Neural progenitor cell (in vitro differentiated cells): ENCODE data around the gene SAMD13. TPM values are rescaled to one million over a fixed set of nuclear protein-coding genes. Genes with fewer than 3 reads are reported as not detected.

Experiments
- DNase-seq: peaks from one replicate; pipeline ENCODE4 v3.0.0-alpha.2; 2016; ENCODE audit warnings: low spot score
- H2AFZ ChIP-seq: fragments of 200-600 bp; sonication (generic); replicated peaks from 2 replicates; pipeline ENCODE4 v1.6.1; 2016; ENCODE audit warnings: antibody characterized with exemption
- H3F3A ChIP-seq: fragments of 200-600 bp; sonication (generic); 2 replicates; pipeline ENCODE4 v1.6.1; 2016; ENCODE audit warnings: antibody characterized with exemption, low read depth
- H3K27ac ChIP-seq: fragments of 200-600 bp; sonication (generic); 2 replicates; pipeline ENCODE4 v1.5.1; 2016; ENCODE audit warnings: mild to moderate bottlenecking
- H3K27me3 ChIP-seq: fragments of 200-600 bp; sonication (generic); 2 replicates; pipeline ENCODE4 v1.6.1; 2016; ENCODE audit warnings: mild to moderate bottlenecking, moderate library complexity
- H3K36me3 ChIP-seq: fragments of 200-600 bp; sonication (generic); 2 replicates; pipeline ENCODE4 v1.5.1; 2016
- H3K4me1 ChIP-seq: fragments of 200-600 bp; sonication (generic); 2 replicates; pipeline ENCODE4 v1.6.1; 2016; ENCODE audit warnings: mixed run types
- H3K4me2 ChIP-seq: fragments of 200-600 bp; sonication (generic); 2 replicates; pipeline ENCODE4 v1.6.1; 2016
- H3K4me3 ChIP-seq: fragments of 200-600 bp; sonication (generic); 2 replicates; pipeline ENCODE4 v1.5.1; 2016
- H3K79me2 ChIP-seq: fragments of 200-600 bp; sonication (generic); 2 replicates; pipeline ENCODE4 v1.6.1; 2016; ENCODE audit warnings: low read depth
- H3K9ac ChIP-seq: fragments of 200-600 bp; sonication (generic); 2 replicates; pipeline ENCODE4 v1.6.1; 2016
- H3K9me3 ChIP-seq: fragments of 200-600 bp; sonication (generic); 2 replicates; pipeline ENCODE4 v1.5.1; 2016; ENCODE audit warnings: low read depth
- H4K20me1 ChIP-seq: fragments of 200-600 bp; sonication (generic); 2 replicates; pipeline ENCODE4 v1.6.1; 2016; ENCODE audit warnings: low read depth
- H3K27ac Mint-ChIP-seq: 3 replicates; pipeline ENCODE4 v1.8.0; 2021; ENCODE audit warnings: mixed read lengths
- H3K27me3 Mint-ChIP-seq: 2 replicates; pipeline ENCODE4 v1.8.0; 2022; ENCODE audit warnings: low read depth, mild to moderate bottlenecking, inconsistent platforms, moderate library complexity, mixed read lengths; ENCODE audit not compliant: insufficient read depth
- H3K36me3 Mint-ChIP-seq: 3 replicates; pipeline ENCODE4 v1.8.0; 2021; ENCODE audit warnings: mixed read lengths
- H3K4me1 Mint-ChIP-seq: 3 replicates; pipeline ENCODE4 v1.8.0; 2021; ENCODE audit warnings: mixed read lengths
- H3K4me3 Mint-ChIP-seq: 3 replicates; pipeline ENCODE4 v1.8.0; 2021; ENCODE audit warnings: mild to moderate bottlenecking, moderate library complexity, mixed read lengths
- H3K9me3 Mint-ChIP-seq: 3 replicates; pipeline ENCODE4 v1.8.0; 2020; ENCODE audit warnings: mixed read lengths
- EZH2 ChIP-seq: fragments of 200-600 bp; sonication (generic); IDR thresholded peaks from 2 replicates; pipeline ENCODE4 v1.6.1; 2017; ENCODE audit warnings: antibody characterized with exemption, mild to moderate bottlenecking, moderate library complexity
- EZH2phosphoT487 ChIP-seq: fragments of 200-600 bp; sonication (generic); IDR thresholded peaks from 2 replicates; pipeline ENCODE4 v1.6.1; 2017; ENCODE audit warnings: antibody characterized with exemption
- small RNA-seq: library from RNA; depleted of rRNA; stranded (forward); fragments of <200 nt; gene quantifications from one replicate; pipeline ENCODE3, GENCODE V24; 2015
- total RNA-seq: library from RNA; depleted of rRNA; stranded (reverse); fragments of >200 nt; gene quantifications from 2 replicates; pipeline ENCODE4 v1.2.3, GENCODE V29; 2015; ENCODE audit warnings: low replicate concordance
- TF ChIP-seq, protein P1 (sequence below): fragments of 200-600 bp; sonication (generic); IDR thresholded peaks from 2 replicates; pipeline ENCODE4 v1.5.1; 2017; ENCODE audit warnings: antibody characterized with exemption, mild to moderate bottlenecking

SAMD13 gene
- total RNA-seq, 1 donor from 2014 or later: 5.6 TPM

DNA sequence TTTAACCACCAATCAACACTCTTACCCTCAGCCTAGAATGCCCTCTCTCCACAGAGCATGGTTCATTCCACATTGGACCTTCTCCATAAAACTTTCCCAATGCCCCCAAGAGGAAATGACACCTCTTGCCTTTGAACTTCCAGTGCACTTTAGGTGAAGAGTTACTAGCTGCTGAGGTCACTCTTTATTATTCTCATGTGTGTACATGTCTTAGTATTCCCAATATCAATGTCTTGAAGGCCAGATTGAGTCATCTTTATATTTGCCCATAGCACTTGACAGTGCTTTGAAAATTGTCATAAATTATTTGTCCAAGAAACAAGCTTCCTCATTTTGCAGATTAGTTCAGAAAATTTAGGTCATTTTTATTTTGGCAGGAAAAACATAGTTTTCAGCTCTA, 88.7 kb downstream of the SAMD13 start:
- no peaks in the 10 kb centered on the region for H3K36me3 ChIP-seq

DNA sequence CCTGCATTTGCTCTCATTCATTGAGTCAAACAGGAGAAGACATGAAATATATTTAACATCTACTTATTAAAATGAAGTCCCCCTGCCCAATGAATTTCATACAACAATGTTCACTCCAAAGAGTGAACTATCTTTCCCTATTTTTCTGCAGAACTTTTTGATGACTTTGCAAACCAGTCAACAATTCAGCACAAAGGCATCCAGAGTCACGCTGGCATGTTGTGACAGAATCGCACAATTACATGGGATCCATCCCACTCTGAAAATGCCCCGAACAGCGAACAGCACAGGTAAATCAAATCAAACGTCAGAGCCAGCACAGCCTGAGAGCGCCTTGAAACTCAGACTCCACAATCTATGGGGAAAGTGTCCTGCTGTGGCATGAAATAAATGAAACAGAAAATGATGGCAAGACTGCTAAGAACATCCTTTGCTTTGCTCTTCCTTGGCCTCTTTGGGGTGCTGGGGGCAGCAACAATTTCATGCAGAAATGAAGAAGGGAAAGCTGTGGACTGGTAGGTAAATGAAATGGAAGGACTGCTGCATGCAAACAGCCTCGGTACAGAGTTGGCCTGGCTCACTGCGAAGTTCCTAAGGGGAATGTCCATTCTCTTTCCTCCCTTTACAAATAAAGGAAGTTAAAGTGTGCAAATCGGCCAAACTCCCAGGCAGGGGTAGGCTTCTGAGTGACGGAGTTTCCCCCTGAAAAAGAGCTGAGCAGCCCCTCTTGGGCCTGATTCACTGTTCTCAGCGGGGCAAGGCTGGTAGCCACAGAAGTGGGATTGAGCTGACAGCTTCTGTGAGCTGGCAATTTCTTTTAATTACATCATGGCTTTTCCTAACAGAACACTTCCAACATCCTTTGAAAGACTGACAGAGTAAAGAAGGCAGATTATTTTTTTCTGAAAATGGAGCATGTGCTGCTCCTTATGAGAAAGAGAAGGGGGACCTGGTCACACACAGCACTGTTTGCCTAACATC, 97.0 kb downstream of the SAMD13 start, which contains the start of gene DNASE2B:
Gene DNASE2B (plus strand): TSS at position 310 of the 981 bp plus-strand sequence. CDS start 81 bp downstream, at position 391.
- Histone ChIP-seq H3K36me3 (no peaks in the 10 kb centered on the region), H3F3A (no peaks in the 10 kb centered on the region), H3K27ac (no peak within 1 kb of the TSS), H3K4me1 (peaks cover 16% of the 10 kb centered on the region), H3K9ac (no peak within 1 kb of the TSS), H3K9me3 (no peaks in the 10 kb centered on the region), H3K79me2 (no peaks in the 10 kb centered on the region), H2AFZ (peak within 1 kb of the TSS; percentile 57), H4K20me1 (no peaks in the 10 kb centered on the region), H3K4me3 (no peak within 1 kb of the TSS), H3K27me3 (no peaks in the 10 kb centered on the region), H3K4me2 (no peak within 1 kb of the TSS)
- no peaks in the 10 kb centered on the region for H3K36me3 Mint-ChIP-seq
- no peak within 1 kb of the TSS for H3K27ac Mint-ChIP-seq
- H3K4me1 Mint-ChIP-seq: peaks cover 3% of the 10 kb centered on the region
- no peaks in the 10 kb centered on the region for H3K27me3 Mint-ChIP-seq
- no peak for TF ChIP-seq EZH2phosphoT487
- TF ChIP-seq, protein P1, sequence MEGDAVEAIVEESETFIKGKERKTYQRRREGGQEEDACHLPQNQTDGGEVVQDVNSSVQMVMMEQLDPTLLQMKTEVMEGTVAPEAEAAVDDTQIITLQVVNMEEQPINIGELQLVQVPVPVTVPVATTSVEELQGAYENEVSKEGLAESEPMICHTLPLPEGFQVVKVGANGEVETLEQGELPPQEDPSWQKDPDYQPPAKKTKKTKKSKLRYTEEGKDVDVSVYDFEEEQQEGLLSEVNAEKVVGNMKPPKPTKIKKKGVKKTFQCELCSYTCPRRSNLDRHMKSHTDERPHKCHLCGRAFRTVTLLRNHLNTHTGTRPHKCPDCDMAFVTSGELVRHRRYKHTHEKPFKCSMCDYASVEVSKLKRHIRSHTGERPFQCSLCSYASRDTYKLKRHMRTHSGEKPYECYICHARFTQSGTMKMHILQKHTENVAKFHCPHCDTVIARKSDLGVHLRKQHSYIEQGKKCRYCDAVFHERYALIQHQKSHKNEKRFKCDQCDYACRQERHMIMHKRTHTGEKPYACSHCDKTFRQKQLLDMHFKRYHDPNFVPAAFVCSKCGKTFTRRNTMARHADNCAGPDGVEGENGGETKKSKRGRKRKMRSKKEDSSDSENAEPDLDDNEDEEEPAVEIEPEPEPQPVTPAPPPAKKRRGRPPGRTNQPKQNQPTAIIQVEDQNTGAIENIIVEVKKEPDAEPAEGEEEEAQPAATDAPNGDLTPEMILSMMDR: no peak
- no peak for TF ChIP-seq EZH2
- H3K9me3 Mint-ChIP-seq: no peaks in the 10 kb centered on the region
- no peak for DNase-seq
- no peak within 1 kb of the TSS for H3K4me3 Mint-ChIP-seq

More for the DNA sequence above, 88.7 kb downstream of the SAMD13 start:
- Mint-ChIP-seq H3K4me1 (no peaks in the 10 kb centered on the region), H3K4me3 (no peak overlapping the region), H3K27me3 (no peaks in the 10 kb centered on the region), H3K9me3 (no peaks in the 10 kb centered on the region), H3K36me3 (no peaks in the 10 kb centered on the region), H3K27ac (no peak overlapping the region)
- no peak overlapping the region for H3K4me2 ChIP-seq
- H4K20me1 ChIP-seq: no peaks in the 10 kb centered on the region
- no peaks in the 10 kb centered on the region for H3K27me3 ChIP-seq
- H3K4me3 ChIP-seq: no peak overlapping the region
- DNase-seq: no peak
- no peak overlapping the region for H3K9ac ChIP-seq
- no peaks in the 10 kb centered on the region for H3K4me1 ChIP-seq
- no peak overlapping the region for H2AFZ ChIP-seq
- no peaks in the 10 kb centered on the region for H3F3A ChIP-seq
- TF ChIP-seq, protein P1: no peak
- TF ChIP-seq EZH2 (no peak), EZH2phosphoT487 (no peak)
- no peaks in the 10 kb centered on the region for H3K79me2 ChIP-seq
- no peak overlapping the region for H3K27ac ChIP-seq
- no peaks in the 10 kb centered on the region for H3K9me3 ChIP-seq

Small RNA genes lying within 50 kb of the gene (small RNA-seq; reads per million reads assigned to genes)
- not detected for gene RF00410

Other genes with a start within 250 kb of the SAMD13 start
- 28.9 and 44.1 TPM in 2 replicates for gene PRKACB, start 157.4 kb upstream of the SAMD13 start, total RNA-seq
- not detected in 2 replicates for gene DNASE2B, start 96.8 kb downstream of the SAMD13 start, total RNA-seq
- gene RPF1, start 177.6 kb downstream of the SAMD13 start, total RNA-seq: 51.8 and 81.6 TPM in 2 replicates
- gene SPATA1, start 204.7 kb downstream of the SAMD13 start, total RNA-seq: 2.5 and 3.3 TPM in 2 replicates
- gene GNG5, start 204.9 kb downstream of the SAMD13 start, total RNA-seq: 95.0 and 108 TPM in 2 replicates